ENCODE measurements around the gene EML5. TPM values are rescaled to one million over a fixed set of nuclear protein-coding genes. Genes with fewer than 3 reads are reported as not detected.

The EML5 gene
- total RNA-seq, 6 experiments from 2014 or later: 8.7 to 15.7 (median 14.7) TPM

GRCh38 chr14:88605594-88605993, 187.2 kb downstream of the EML5 start:
- Mint-ChIP-seq H3K4me1 (ENCODE audit: low read depth) (peaks cover 18% of the 10 kb centered on the region), H3K27me3 (ENCODE audit: insufficient read depth) (no peaks in the 10 kb centered on the region; the same call in none of the 2 replicates), H3K27ac (peak overlapping the region; percentile 24; the same call in 1 of the 2 replicates), H3K36me3 (ENCODE audit: low read depth) (peaks cover 51% of the 10 kb centered on the region), H3K9me3 (no peaks in the 10 kb centered on the region), H3K4me3 (no peak overlapping the region)
- no peak for DNase-seq
- no peak for TF ChIP-seq CTCF (IDR thresholded peaks at IDR 0.05)

GRCh38 chr14:88604212-88604611, 188.5 kb downstream of the EML5 start:
- H3K9me3 Mint-ChIP-seq: no peaks in the 10 kb centered on the region
- H3K27ac Mint-ChIP-seq: no peak overlapping the region
- H3K4me1 Mint-ChIP-seq (ENCODE audit: low read depth): peaks cover 18% of the 10 kb centered on the region
- TF ChIP-seq CTCF (IDR thresholded peaks at IDR 0.05): no peak
- peaks cover 49% of the 10 kb centered on the region for H3K36me3 Mint-ChIP-seq (ENCODE audit: low read depth)
- no peak for DNase-seq
- peaks cover 3% of the 10 kb centered on the region for H3K27me3 Mint-ChIP-seq (ENCODE audit: insufficient read depth)
- no peak overlapping the region for H3K4me3 Mint-ChIP-seq

- no peak for DNase-seq
- Mint-ChIP-seq H3K9me3 (no peaks in the 10 kb centered on the region), H3K4me3 (no peak overlapping the region), H3K27ac (peak overlapping the region; percentile 14), H3K27me3 (ENCODE audit: insufficient read depth) (peaks cover 3% of the 10 kb centered on the region; the same call in 1 of the 2 replicates), H3K36me3 (ENCODE audit: low read depth) (peaks cover 58% of the 10 kb centered on the region), H3K4me1 (ENCODE audit: low read depth) (peaks cover under 1% of the 10 kb centered on the region; the same call in 1 of the 2 replicates)
- no peak for TF ChIP-seq CTCF (IDR thresholded peaks at IDR 0.05)
These were observed 192.9 kb downstream of the EML5 start for GRCh38 chr14:88599761-88600439.

- Mint-ChIP-seq H3K4me3 (no peak overlapping the region), H3K27ac (peak overlapping the region; percentile 14; the same call in 1 of the 2 replicates), H3K27me3 (ENCODE audit: insufficient read depth) (peaks cover 3% of the 10 kb centered on the region; the same call in 1 of the 2 replicates), H3K4me1 (ENCODE audit: low read depth) (no peaks in the 10 kb centered on the region; the same call in 1 of the 2 replicates), H3K36me3 (ENCODE audit: low read depth) (peaks cover 58% of the 10 kb centered on the region), H3K9me3 (no peaks in the 10 kb centered on the region)
- no peak for DNase-seq
- TF ChIP-seq CTCF (IDR thresholded peaks at IDR 0.05): no peak
These were observed 193.4 kb downstream of the EML5 start for GRCh38 chr14:88599326-88599725.

- no peak for TF ChIP-seq CTCF (IDR thresholded peaks at IDR 0.05)
- H3K9me3 Mint-ChIP-seq: no peaks in the 10 kb centered on the region
- no peak overlapping the region for H3K27ac Mint-ChIP-seq
- H3K4me1 Mint-ChIP-seq (ENCODE audit: low read depth): no peaks in the 10 kb centered on the region; the same call in 1 of the 2 replicates
- no peak overlapping the region for H3K4me3 Mint-ChIP-seq
- DNase-seq: no peak
- H3K36me3 Mint-ChIP-seq (ENCODE audit: low read depth): peaks cover 61% of the 10 kb centered on the region
- peaks cover 3% of the 10 kb centered on the region; the same call in 1 of the 2 replicates for H3K27me3 Mint-ChIP-seq (ENCODE audit: insufficient read depth)
These were observed 194.6 kb downstream of the EML5 start for GRCh38 chr14:88598097-88598675.

Measured in HFFc6 (cell line).